GM06990 (cell line): ENCODE data around the gene ARID3A.
A peak's percentile ranks its signal among the peaks of the same experiment; 100 is the strongest.
"Not testable (repeated sequence)": the region's sequence is repeated elsewhere in the genome, so short reads cannot be mapped to it uniquely, and the experiment has no call there.

Experiments used
- DNase-seq: peaks from one replicate; pipeline ENCODE4 v3.0.0-alpha.2; 2011; ENCODE audit not compliant: insufficient read length; ENCODE audit errors: extremely low read depth
- H3K27me3 ChIP-seq: replicated peaks from 2 replicates; pipeline ENCODE4 v1.6.0; 2011; ENCODE audit warnings: low read length; ENCODE audit not compliant: control insufficient read depth, insufficient read depth
- H3K36me3 ChIP-seq: 2 replicates; pipeline ENCODE4 v1.5.1; 2011; ENCODE audit warnings: low read length; ENCODE audit not compliant: control insufficient read depth, insufficient read depth
- H3K4me3 ChIP-seq: replicated peaks from 2 replicates; pipeline ENCODE4 v1.5.1; 2011; ENCODE audit warnings: low read depth, mild to moderate bottlenecking, control low read depth, low read length
- TF ChIP-seq, protein P1 (sequence below): IDR thresholded peaks from 2 replicates; pipeline ENCODE4 v1.5.1; 2011; ENCODE audit warnings: low read length, control low read depth, mild to moderate bottlenecking, inconsistent platforms; ENCODE audit not compliant: insufficient read depth, poor library complexity, severe bottlenecking

The ARID3A gene

DNA sequence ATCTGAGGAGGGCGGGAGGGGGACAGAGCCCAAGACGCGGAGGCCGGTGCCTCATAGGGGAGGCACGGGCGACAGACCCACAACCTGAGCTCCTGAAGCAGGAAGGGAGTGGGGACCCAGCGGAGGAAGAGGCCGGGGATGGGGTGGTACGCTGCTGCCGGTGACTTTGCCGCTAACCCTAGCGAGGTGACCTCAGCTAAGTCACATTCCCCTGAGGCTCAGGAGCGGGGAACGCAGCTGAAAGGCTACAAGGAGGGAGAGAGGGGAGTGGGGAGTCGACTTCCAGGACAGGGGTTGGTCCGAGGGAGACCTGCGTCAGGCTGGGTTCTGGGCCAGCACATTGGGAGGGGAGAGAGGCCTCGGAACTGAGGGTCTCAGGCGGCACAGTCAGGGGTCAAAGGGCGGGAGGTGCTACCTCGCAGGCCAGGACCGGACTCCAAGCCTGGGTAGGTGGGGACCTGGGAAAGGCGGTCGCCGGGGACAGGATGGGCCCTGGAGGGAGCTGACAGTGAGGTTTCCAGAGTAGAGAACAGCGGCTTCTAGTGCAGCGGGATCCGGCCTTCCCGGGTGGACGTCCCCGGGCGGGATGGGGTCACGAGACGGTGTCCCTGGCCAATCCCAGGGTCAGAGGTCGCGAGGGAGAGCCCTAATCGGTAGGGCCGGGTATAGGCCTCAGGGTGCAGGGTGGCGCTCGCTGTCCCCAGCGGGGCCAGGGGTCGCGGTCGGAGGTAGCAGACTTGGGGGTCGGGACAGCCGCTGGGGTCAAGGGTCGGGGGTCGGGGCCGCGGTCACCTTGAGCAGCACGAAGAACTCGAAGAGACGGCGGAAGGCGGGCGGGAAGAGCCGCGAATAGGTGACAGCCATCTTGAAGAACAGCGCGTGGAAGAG, 94.4 kb downstream of the ARID3A start:
- DNase-seq: no peak
- TF ChIP-seq, protein P1, sequence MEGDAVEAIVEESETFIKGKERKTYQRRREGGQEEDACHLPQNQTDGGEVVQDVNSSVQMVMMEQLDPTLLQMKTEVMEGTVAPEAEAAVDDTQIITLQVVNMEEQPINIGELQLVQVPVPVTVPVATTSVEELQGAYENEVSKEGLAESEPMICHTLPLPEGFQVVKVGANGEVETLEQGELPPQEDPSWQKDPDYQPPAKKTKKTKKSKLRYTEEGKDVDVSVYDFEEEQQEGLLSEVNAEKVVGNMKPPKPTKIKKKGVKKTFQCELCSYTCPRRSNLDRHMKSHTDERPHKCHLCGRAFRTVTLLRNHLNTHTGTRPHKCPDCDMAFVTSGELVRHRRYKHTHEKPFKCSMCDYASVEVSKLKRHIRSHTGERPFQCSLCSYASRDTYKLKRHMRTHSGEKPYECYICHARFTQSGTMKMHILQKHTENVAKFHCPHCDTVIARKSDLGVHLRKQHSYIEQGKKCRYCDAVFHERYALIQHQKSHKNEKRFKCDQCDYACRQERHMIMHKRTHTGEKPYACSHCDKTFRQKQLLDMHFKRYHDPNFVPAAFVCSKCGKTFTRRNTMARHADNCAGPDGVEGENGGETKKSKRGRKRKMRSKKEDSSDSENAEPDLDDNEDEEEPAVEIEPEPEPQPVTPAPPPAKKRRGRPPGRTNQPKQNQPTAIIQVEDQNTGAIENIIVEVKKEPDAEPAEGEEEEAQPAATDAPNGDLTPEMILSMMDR: no peak
- peak overlapping the region; percentile 98 for H3K4me3 ChIP-seq
- H3K36me3 ChIP-seq: peaks cover 12% of the 10 kb centered on the region
- no peaks in the 10 kb centered on the region for H3K27me3 ChIP-seq

- TF ChIP-seq, protein P1: no peak
- DNase-seq: peak; percentile 96
- H3K36me3 ChIP-seq: peaks cover 8% of the 10 kb centered on the region
- H3K4me3 ChIP-seq: peak within 1 kb of the TSS; percentile 98
- no peaks in the 10 kb centered on the region for H3K27me3 ChIP-seq
These were observed 95.1 kb downstream of the ARID3A start, which contains the start of gene TMEM259 for GRCh38 chr19:1020868-1021425. Gene TMEM259 (minus strand): TSS chr19:1021123. CDS start chr19:1020996, 127 bp downstream.

DNA sequence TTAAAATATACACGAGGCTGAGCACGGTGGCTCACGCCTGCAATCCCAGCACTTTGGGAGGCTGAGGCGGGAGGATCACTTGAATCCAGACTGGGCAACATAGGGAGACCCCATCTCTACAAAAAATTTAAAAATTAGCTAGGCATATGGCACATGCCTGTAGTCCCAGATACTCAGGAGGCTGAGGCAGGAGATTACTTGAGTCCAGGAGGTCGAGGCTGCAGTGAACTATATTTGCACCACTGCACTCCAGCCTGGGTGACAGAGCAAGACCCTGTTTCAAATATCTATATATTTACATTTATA, 98.0 kb downstream of the ARID3A start:
- not testable (repeated sequence) for H3K36me3 ChIP-seq, H3K27me3 ChIP-seq, DNase-seq, H3K4me3 ChIP-seq

- H3K27me3 ChIP-seq: not testable (repeated sequence)
These were observed 99.2 kb downstream of the ARID3A start for GRCh38 chr19:1025080-1025479.

More at GRCh38 chr19:1025080-1025479, 99.2 kb downstream of the ARID3A start:
- H3K36me3 ChIP-seq, H3K4me3 ChIP-seq, DNase-seq: not testable (repeated sequence)
